BJ (cell line): ENCODE data around the gene FCN2. TPM values are rescaled to one million over a fixed set of nuclear protein-coding genes. Genes with fewer than 3 reads are reported as not detected.

Experiments
- CTCF ChIA-PET: fragments of 350-600 bp; formaldehyde crosslinking; extraction: SDS; loops from one replicate; lab custom pipeline; 2021; ENCODE audit warnings: antibody characterized with exemption, inconsistent platforms; lab: Yijun Ruan, JAX
- POLR2A ChIA-PET: fragments of 300-600 bp; sonication (Branson Sonifier 250); formaldehyde crosslinking; extraction: SDS; loops from one replicate; lab custom pipeline; 2021; ENCODE audit warnings: antibody characterized with exemption; lab: Charles Lee
- DNase-seq: peaks from one replicate; pipeline ENCODE4 v3.0.0-alpha.2; 2011; ENCODE audit warnings: low read depth
- H3K27me3 ChIP-seq: 2 replicates; pipeline ENCODE4 v1.6.0; 2011; ENCODE audit warnings: low read length; ENCODE audit not compliant: control insufficient read depth, insufficient read depth
- H3K36me3 ChIP-seq: 2 replicates; pipeline ENCODE4 v1.5.1; 2011; ENCODE audit warnings: low read length; ENCODE audit not compliant: control insufficient read depth, insufficient read depth
- H3K4me3 ChIP-seq: 2 replicates; pipeline ENCODE4 v1.5.1; 2011; ENCODE audit warnings: low read depth, mild to moderate bottlenecking, control low read depth, low read length
- polyA plus RNA-seq: library from polyadenylated mRNA; depleted of rRNA; stranded (reverse); fragments of >200 nt; gene quantifications from 2 replicates; pipeline ENCODE4 v1.2.3, GENCODE V29; 2011
- TF ChIP-seq, protein P1 (sequence below): IDR thresholded peaks from 2 replicates; pipeline ENCODE4 v1.5.1; 2011; ENCODE audit warnings: low read depth, mild to moderate bottlenecking, control low read depth, inconsistent platforms, low read length, moderate library complexity; ENCODE audit not compliant: insufficient read depth

Gene FCN2
- polyA plus RNA-seq, 1 experiment = not detected

GRCh38 chr9:134834217-134834956 lies 46.2 kb upstream of the FCN2 start:
- CTCF ChIA-PET = interaction anchor here (0.7 kb wide), 1 partner anchor 20 kb away, joined by 3 read pairs; no protein-coding TSS in a partner anchor
- POLR2A ChIA-PET = no interaction called here
- Histone ChIP-seq H3K4me3 (no peak overlapping the region), H3K36me3 (peaks cover 75% of the 10 kb centered on the region), H3K27me3 (no peaks in the 10 kb centered on the region)
- TF ChIP-seq, protein P1, sequence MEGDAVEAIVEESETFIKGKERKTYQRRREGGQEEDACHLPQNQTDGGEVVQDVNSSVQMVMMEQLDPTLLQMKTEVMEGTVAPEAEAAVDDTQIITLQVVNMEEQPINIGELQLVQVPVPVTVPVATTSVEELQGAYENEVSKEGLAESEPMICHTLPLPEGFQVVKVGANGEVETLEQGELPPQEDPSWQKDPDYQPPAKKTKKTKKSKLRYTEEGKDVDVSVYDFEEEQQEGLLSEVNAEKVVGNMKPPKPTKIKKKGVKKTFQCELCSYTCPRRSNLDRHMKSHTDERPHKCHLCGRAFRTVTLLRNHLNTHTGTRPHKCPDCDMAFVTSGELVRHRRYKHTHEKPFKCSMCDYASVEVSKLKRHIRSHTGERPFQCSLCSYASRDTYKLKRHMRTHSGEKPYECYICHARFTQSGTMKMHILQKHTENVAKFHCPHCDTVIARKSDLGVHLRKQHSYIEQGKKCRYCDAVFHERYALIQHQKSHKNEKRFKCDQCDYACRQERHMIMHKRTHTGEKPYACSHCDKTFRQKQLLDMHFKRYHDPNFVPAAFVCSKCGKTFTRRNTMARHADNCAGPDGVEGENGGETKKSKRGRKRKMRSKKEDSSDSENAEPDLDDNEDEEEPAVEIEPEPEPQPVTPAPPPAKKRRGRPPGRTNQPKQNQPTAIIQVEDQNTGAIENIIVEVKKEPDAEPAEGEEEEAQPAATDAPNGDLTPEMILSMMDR = no peak
- DNase-seq = no peak

DNA sequence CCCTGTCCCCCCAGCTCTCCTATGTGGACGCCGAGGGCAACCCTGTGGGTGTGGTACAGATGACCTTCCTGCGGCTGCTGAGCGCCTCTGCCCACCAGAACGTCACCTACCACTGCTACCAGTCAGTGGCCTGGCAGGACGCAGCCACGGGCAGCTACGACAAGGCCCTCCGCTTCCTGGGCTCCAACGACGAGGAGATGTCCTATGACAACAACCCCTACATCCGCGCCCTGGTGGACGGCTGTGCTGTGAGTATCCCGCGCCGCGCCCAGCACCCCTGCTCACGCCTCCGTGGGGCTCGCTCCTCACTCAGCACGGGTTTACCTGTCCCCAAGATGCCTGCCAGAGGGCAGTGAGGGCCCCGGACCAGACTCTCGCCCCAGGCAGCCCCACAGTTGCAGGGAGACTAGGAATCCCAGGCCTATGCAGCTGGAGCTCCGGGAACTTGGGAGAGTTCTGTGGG lies 45.6 kb upstream of the FCN2 start:
- Histone ChIP-seq H3K4me3 (no peak overlapping the region), H3K27me3 (no peaks in the 10 kb centered on the region), H3K36me3 (peaks cover 77% of the 10 kb centered on the region)
- TF ChIP-seq, protein P1 = no peak
- CTCF ChIA-PET = interaction anchor here (0.7 kb wide), 1 partner anchor 20 kb away, joined by 3 read pairs; no protein-coding TSS in a partner anchor
- no peak for DNase-seq
- POLR2A ChIA-PET = no interaction called here

DNA sequence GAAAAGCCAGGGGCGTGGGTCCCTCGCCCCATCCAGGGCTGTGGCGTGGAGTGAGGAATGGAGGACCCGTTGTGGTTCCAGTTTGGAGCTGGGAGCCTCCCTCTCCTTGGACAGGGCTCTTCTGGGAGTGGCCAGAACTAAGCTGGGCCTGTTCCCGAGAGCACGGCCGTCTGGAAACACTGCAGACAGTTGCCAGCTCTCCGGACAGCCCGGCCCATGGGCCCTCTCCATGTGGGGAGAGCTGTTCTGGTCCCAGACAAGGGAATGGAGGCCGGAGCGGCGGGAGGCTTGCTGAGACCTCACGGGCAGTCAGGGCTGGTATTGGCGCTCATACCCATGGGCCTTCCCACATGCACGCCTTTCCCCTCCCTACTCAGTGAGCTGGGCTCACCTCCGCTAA lies 45.2 kb upstream of the FCN2 start:
- CTCF ChIA-PET = no interaction called here
- no peak for DNase-seq

DNA sequence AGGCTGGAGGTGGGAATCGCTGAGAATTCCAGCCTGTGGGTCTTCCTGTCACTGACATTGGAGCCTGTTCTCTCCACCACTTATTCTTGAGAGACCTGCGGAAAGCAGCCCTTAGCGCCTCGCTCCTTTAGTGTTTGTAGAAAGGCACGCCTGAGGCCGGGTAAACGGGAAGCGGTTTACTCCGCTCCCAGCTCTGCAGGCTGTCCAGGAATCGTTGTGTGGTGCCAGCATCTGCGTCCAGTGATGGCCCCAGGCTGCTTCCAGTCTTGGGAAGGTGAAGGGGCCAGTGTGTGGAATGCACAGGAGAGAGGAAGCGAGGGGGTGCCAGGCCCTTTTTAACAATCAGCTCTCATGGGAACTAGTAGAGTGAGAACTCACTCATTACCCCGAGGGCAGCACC lies 44.6 kb upstream of the FCN2 start:
- Histone ChIP-seq H3K36me3 (peaks cover 76% of the 10 kb centered on the region), H3K27me3 (no peaks in the 10 kb centered on the region), H3K4me3 (no peak overlapping the region)
- ChIA-PET CTCF (no interaction called here), POLR2A (no interaction called here)
- TF ChIP-seq, protein P1 = no peak
- DNase-seq = no peak

More for the DNA sequence above, 45.2 kb upstream of the FCN2 start:
- TF ChIP-seq, protein P1 = no peak
- no peaks in the 10 kb centered on the region for H3K27me3 ChIP-seq
- peaks cover 77% of the 10 kb centered on the region for H3K36me3 ChIP-seq
- POLR2A ChIA-PET = no interaction called here
- H3K4me3 ChIP-seq = no peak overlapping the region

- no peaks in the 10 kb centered on the region for H3K27me3 ChIP-seq
- H3K36me3 ChIP-seq = peaks cover 76% of the 10 kb centered on the region
- ChIA-PET POLR2A (no interaction called here), CTCF (no interaction called here)
- no peak overlapping the region for H3K4me3 ChIP-seq
- TF ChIP-seq, protein P1 = no peak
- DNase-seq = no peak
These were observed 44.1 kb upstream of the FCN2 start for GRCh38 chr9:134836406-134836970.
